ENCODE measurements around the gene NRG3. TPM values are rescaled to one million over a fixed set of nuclear protein-coding genes. Genes with fewer than 3 reads are reported as not detected.

The NRG3 gene
- total and polyA plus RNA-seq, 2 donors (not counting 1 experiment from before 2014, with no cell fraction given), result not detected

GRCh38 chr10:81863771-81864170 lies 11.2 kb upstream of the NRG3 start:
- Histone ChIP-seq H2AFZ (ENCODE audit: low read length) (no peak overlapping the region), H3K4me3 (replicated peaks in 1 of 4; ENCODE audit: control extremely low read depth in 1 of 4, insufficient read depth in 1 of 4, low read depth in 3 of 4, low read length in 4 of 4) (no peak overlapping the region), H3K9ac (ENCODE audit: insufficient read depth, low read length) (no peak overlapping the region), H3K36me3 (ENCODE audit: control insufficient read depth, insufficient read depth, low read length) (no peaks in the 10 kb centered on the region), H3K9me3 (ENCODE audit: control insufficient read depth, insufficient read depth, low read depth, low read length) (no peaks in the 10 kb centered on the region), H4K20me1 (ENCODE audit: control insufficient read depth, extremely low read depth, insufficient read depth, low read length) (no peaks in the 10 kb centered on the region), H3K79me2 (ENCODE audit: control insufficient read depth, insufficient read depth, low read length) (no peaks in the 10 kb centered on the region), H3K27ac (ENCODE audit: insufficient read depth, low read length) (no peak overlapping the region), H3K27me3 (ENCODE audit: control insufficient read depth, insufficient read depth, low read length) (no peaks in the 10 kb centered on the region), H3K4me1 (ENCODE audit: control insufficient read depth, extremely low read depth, insufficient read depth, low read length) (no peaks in the 10 kb centered on the region), H3K4me2 (ENCODE audit: extremely low read depth, insufficient read depth, low read length) (no peak overlapping the region)
- no peak for TF ChIP-seq CTCF (conservative IDR thresholded peaks at IDR 0.05 in 1 of 2, IDR thresholded peaks at IDR 0.05 in 1 of 2; ENCODE audit: low read depth in 1 of 2, low read length in 2 of 2)
- TF ChIP-seq EZH2 (IDR thresholded peaks at IDR 0.05; ENCODE audit: low read length, missing control alignments), result no peak
- DNase-seq (ENCODE audit: low read depth in 2 of 2), result no peak

GRCh38 chr10:81865581-81865980 lies 9.4 kb upstream of the NRG3 start:
- Histone ChIP-seq H3K79me2 (ENCODE audit: control insufficient read depth, insufficient read depth, low read length) (no peaks in the 10 kb centered on the region), H3K9ac (ENCODE audit: insufficient read depth, low read length) (no peak overlapping the region), H3K4me1 (ENCODE audit: control insufficient read depth, extremely low read depth, insufficient read depth, low read length) (no peaks in the 10 kb centered on the region), H3K4me3 (replicated peaks in 1 of 4; ENCODE audit: control extremely low read depth in 1 of 4, insufficient read depth in 1 of 4, low read depth in 3 of 4, low read length in 4 of 4) (no peak overlapping the region), H3K4me2 (ENCODE audit: extremely low read depth, insufficient read depth, low read length) (no peak overlapping the region), H3K27ac (ENCODE audit: insufficient read depth, low read length) (no peak overlapping the region), H4K20me1 (ENCODE audit: control insufficient read depth, extremely low read depth, insufficient read depth, low read length) (no peaks in the 10 kb centered on the region), H3K9me3 (ENCODE audit: control insufficient read depth, insufficient read depth, low read depth, low read length) (no peaks in the 10 kb centered on the region), H3K36me3 (ENCODE audit: control insufficient read depth, insufficient read depth, low read length) (no peaks in the 10 kb centered on the region), H3K27me3 (ENCODE audit: control insufficient read depth, insufficient read depth, low read length) (no peaks in the 10 kb centered on the region), H2AFZ (ENCODE audit: low read length) (no peak overlapping the region)
- TF ChIP-seq EZH2 (IDR thresholded peaks at IDR 0.05; ENCODE audit: low read length, missing control alignments) (no peak), CTCF (conservative IDR thresholded peaks at IDR 0.05 in 1 of 2, IDR thresholded peaks at IDR 0.05 in 1 of 2; ENCODE audit: low read depth in 1 of 2, low read length in 2 of 2) (no peak)
- DNase-seq (ENCODE audit: low read depth in 2 of 2), result no peak

GRCh38 chr10:81866753-81867152 lies 8.2 kb upstream of the NRG3 start:
- no peak overlapping the region for H3K27ac ChIP-seq (ENCODE audit: insufficient read depth, low read length)
- no peak overlapping the region for H3K4me2 ChIP-seq (ENCODE audit: extremely low read depth, insufficient read depth, low read length)
- no peak for TF ChIP-seq EZH2 (IDR thresholded peaks at IDR 0.05; ENCODE audit: low read length, missing control alignments)
- no peak for TF ChIP-seq CTCF (conservative IDR thresholded peaks at IDR 0.05 in 1 of 2, IDR thresholded peaks at IDR 0.05 in 1 of 2; ENCODE audit: low read depth in 1 of 2, low read length in 2 of 2)

More at GRCh38 chr10:81866753-81867152, 8.2 kb upstream of the NRG3 start:
- Histone ChIP-seq H3K36me3 (ENCODE audit: control insufficient read depth, insufficient read depth, low read length) (no peaks in the 10 kb centered on the region), H2AFZ (ENCODE audit: low read length) (no peak overlapping the region), H3K9ac (ENCODE audit: insufficient read depth, low read length) (no peak overlapping the region), H3K4me1 (ENCODE audit: control insufficient read depth, extremely low read depth, insufficient read depth, low read length) (no peaks in the 10 kb centered on the region), H3K27me3 (ENCODE audit: control insufficient read depth, insufficient read depth, low read length) (no peaks in the 10 kb centered on the region), H3K4me3 (replicated peaks in 1 of 4; ENCODE audit: control extremely low read depth in 1 of 4, insufficient read depth in 1 of 4, low read depth in 3 of 4, low read length in 4 of 4) (no peak overlapping the region), H4K20me1 (ENCODE audit: control insufficient read depth, extremely low read depth, insufficient read depth, low read length) (no peaks in the 10 kb centered on the region), H3K79me2 (ENCODE audit: control insufficient read depth, insufficient read depth, low read length) (no peaks in the 10 kb centered on the region), H3K9me3 (ENCODE audit: control insufficient read depth, insufficient read depth, low read depth, low read length) (no peaks in the 10 kb centered on the region)
- DNase-seq (ENCODE audit: low read depth in 2 of 2), result no peak

Measured in fibroblast of lung (primary cell).